GM21576 (cell line): ENCODE results near the gene DDX50.
"Not testable (repeated sequence)": the region's sequence is repeated elsewhere in the genome, so short reads cannot be mapped to it uniquely, and the experiment has no call there.

ENCODE experiments used
- ATAC-seq: cut with Tn5 transposase; IDR thresholded peaks from one replicate; pipeline ENCODE4 v1.9.1; 2021; ENCODE audit warnings: mild to moderate bottlenecking, moderate library complexity; ENCODE audit not compliant: unreplicated experiment

Gene DDX50

DNA sequence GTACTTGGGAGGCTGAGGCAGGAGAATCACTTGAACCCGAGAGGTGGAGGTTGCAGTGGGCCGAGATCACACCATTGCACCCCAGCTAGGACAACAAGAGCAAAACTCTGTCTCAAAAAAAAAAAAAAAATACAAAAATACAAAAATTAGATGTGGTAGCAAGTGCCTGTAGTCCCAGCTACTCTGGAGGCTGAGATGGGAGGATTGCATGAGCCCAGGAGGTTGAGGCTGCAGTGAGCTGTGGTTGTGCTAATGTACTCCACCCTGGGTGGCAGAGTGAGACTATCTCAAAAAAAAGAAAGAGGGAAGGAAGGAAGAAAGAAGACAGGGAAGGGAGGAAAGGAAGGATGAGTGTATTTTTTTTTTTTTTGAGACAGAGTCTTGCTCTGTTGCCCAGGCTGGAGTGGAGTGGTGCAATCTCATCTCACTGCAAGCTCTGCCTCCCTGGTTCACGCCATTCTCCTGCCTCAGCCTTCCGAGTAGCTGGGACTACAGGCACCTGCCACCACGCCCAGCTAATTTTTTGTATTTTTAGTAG, 74.9 kb downstream of the DDX50 start:
- ATAC-seq = not testable (repeated sequence)

DNA sequence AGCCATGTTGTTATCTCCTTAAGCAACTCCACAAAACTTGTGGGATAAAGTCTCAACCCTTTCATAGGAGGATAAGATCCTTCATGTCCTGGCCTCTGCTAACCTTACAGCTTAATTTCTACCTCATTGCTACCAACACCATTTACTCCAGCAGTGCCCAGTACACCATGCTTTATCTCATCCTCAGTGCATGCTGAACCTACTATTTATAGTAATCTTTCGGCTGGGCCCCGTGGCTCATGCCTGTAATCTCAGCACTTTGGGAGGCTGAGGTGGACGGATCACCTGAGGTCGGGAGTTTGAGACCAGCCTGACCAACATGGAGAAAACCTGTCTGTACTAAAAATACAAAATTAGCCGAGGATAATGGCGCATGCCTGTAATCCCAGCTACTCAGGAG, 78.6 kb downstream of the DDX50 start:
- ATAC-seq = not testable (repeated sequence)

DNA sequence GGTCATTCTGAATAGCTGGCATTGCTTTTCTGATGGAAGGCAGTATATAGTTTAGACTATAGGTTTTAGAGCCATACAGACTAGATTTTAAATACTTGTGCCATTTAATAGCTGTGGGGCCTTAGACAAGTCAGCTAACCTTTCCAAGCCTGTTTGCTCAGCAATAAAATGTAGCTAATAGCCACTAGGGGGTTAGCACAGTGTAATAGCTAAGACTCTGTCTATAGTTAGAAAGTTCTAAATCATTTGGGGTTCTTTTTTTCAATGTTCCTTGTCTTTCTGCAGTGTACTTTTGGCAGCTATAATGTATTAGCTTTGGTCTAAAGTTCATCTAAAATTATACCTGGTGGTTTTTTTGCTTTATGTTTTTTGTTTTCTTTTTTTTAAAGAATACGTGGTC, 80.0 kb downstream of the DDX50 start:
- ATAC-seq = no peak

GRCh38 chr10:68982389-68982788, 81.3 kb downstream of the DDX50 start:
- ATAC-seq = no peak

- no peak for ATAC-seq
Measured at GRCh38 chr10:68987611-68988010, 86.5 kb downstream of the DDX50 start.

GRCh38 chr10:68988530-68989316, 87.6 kb downstream of the DDX50 start, which contains the start of gene KIFBP:
Gene KIFBP, plus strand, starts transcription at chr10:68988803. Its CDS starts 30 bp downstream, at chr10:68988833.
- peak; percentile 68 for ATAC-seq

GRCh38 chr10:68989317-68989990, 88.3 kb downstream of the DDX50 start:
- no peak for ATAC-seq

DNA sequence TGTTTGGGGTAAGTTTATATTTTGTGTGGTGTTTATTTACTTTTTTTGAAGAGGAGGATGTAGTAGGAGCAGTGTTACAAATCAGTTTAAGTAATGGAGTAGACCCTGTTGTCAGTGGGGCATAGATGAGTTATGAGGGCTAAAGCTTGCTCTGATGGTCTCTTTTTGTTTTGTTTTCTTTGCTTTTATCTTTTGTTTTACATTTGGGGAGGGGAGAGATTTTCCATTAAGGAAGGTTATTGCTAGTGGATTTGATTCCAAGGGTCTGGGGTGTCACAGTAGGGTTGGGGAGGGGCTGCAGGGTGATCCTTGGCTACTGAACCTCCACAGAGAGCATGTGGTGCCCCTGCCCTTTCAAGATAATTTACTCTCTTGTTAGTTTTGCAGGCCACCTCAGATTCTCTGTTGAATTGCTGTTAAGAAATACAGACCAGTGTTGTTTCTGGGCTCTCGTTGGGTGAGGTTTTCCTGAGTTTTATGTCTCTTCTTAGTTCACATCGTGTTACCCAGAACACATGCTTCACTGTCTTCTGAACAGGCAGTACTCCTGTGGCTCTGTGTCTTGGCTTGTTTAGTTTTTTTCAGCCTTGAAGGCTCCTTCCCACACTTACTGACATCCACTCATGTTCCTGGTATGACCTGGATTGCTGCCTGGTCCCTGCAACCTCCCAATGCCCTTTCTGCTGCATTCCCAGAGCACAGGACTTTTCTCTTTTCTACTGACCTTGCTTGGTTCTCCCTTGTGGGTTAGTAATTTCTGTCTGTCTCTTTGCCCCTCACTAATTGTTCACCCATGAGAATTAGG, 91.7 kb downstream of the DDX50 start:
- ATAC-seq = no peak
